Measurements from ENCODE around the gene CDH23.

DNA sequence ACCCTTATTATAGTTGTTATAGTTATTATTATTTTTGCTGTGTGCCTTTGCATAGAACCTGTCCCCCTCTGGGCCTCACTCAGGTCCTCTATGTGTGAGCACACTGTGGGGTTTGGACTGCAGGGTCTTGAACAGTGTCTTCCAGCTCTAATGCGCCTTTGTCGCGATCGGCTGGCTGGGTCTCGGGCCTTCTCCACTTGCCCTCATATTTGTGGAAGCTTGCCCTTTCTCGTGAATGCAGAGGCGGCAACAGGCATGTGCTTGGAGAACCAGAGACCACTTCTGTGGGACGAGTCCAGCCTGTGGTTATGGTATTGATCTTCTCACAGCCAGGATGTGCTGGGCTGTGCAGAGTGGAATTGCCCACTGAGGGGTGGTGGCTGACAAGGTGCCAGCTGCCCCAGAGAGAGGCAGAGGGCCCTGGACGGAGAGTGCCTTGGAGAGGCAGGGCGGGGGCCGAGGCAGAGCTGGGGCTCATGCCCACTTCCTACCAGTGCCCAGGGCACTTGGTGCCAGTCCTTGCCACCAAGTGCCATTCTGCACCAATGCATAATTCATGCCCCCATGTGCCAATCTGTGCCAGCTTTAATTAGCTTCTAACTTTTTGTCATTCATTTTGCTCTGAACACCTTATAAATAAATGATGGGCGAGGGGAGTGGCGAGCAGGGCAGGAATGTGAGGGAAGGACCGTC lies 6.8 kb upstream of the CDH23 start:
- TF ChIP-seq, protein P1, sequence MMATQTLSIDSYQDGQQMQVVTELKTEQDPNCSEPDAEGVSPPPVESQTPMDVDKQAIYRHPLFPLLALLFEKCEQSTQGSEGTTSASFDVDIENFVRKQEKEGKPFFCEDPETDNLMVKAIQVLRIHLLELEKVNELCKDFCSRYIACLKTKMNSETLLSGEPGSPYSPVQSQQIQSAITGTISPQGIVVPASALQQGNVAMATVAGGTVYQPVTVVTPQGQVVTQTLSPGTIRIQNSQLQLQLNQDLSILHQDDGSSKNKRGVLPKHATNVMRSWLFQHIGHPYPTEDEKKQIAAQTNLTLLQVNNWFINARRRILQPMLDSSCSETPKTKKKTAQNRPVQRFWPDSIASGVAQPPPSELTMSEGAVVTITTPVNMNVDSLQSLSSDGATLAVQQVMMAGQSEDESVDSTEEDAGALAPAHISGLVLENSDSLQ (IDR thresholded peaks at IDR 0.05): no peak
- TF ChIP-seq FOXM1 (IDR thresholded peaks at IDR 0.05; ENCODE audit: borderline replicate concordance): no peak
- TF ChIP-seq LEF1 (IDR thresholded peaks at IDR 0.05; ENCODE audit: borderline replicate concordance): no peak
- TF ChIP-seq FOXA1 (IDR thresholded peaks at IDR 0.05): no peak
- no peak for TF ChIP-seq ELF4 (IDR thresholded peaks at IDR 0.05)
- no peak for TF ChIP-seq FOXK2 (IDR thresholded peaks at IDR 0.05)
- no peak for TF ChIP-seq L3MBTL2 (conservative IDR thresholded peaks at IDR 0.05)
- no peak for TF ChIP-seq SP1 (IDR thresholded peaks at IDR 0.05)
- TF ChIP-seq HDGF (IDR thresholded peaks at IDR 0.05; ENCODE audit: borderline replicate concordance): no peak
- TF ChIP-seq NFRKB (IDR thresholded peaks at IDR 0.05): no peak

Data from HEK293T (cell line).